GM23338 (cell line): ENCODE results near the gene PRKD1. TPM values are rescaled to one million over a fixed set of nuclear protein-coding genes. Genes with fewer than 3 reads are reported as not detected.

Experiments used
- ATAC-seq: fragments of 200-7000 bp; cut with Tn5 transposase; 3 replicates; pipeline ENCODE4 v1.9.1; 2020
- DNase-seq: peaks from one replicate; pipeline ENCODE4 v3.0.0-alpha.2; 2015; ENCODE audit warnings: low spot score
- H2AFZ ChIP-seq: fragments of 200-600 bp; sonication (generic); 2 replicates; pipeline ENCODE4 v1.8.0; 2016; ENCODE audit warnings: antibody characterized with exemption, mild to moderate bottlenecking, moderate library complexity
- H3F3A ChIP-seq: fragments of 200-600 bp; sonication (generic); replicated peaks from 2 replicates; pipeline ENCODE4 v1.8.0; 2017; ENCODE audit warnings: antibody characterized with exemption, mixed run types, low read depth
- H3K27ac ChIP-seq: fragments of 200-600 bp; sonication (generic); 2 replicates; pipeline ENCODE4 v1.6.1; 2016; ENCODE audit warnings: low read depth
- H3K27me3 ChIP-seq: fragments of 200-600 bp; sonication (generic); 2 replicates; pipeline ENCODE4 v1.8.0; 2016; ENCODE audit warnings: mild to moderate bottlenecking, mixed run types, moderate library complexity; ENCODE audit not compliant: insufficient read depth
- H3K36me3 ChIP-seq: fragments of 200-600 bp; sonication (generic); 2 replicates; pipeline ENCODE4 v1.8.0; 2016; ENCODE audit warnings: mild to moderate bottlenecking; ENCODE audit not compliant: insufficient read depth
- H3K4me1 ChIP-seq: fragments of 200-600 bp; sonication (generic); 2 replicates; pipeline ENCODE4 v1.8.0; 2016; ENCODE audit warnings: mild to moderate bottlenecking, moderate library complexity; ENCODE audit not compliant: insufficient read depth
- H3K4me2 ChIP-seq: fragments of 200-600 bp; sonication (generic); 2 replicates; pipeline ENCODE4 v1.7.1; 2017; ENCODE audit warnings: mixed run types
- H3K4me3 ChIP-seq: fragments of 200-600 bp; sonication (generic); 2 replicates; pipeline ENCODE4 v1.6.1; 2016; ENCODE audit warnings: mixed run types
- H3K79me2 ChIP-seq: fragments of 200-600 bp; sonication (generic); replicated peaks from 2 replicates; pipeline ENCODE4 v1.8.0; 2017; ENCODE audit warnings: mild to moderate bottlenecking; ENCODE audit not compliant: insufficient read depth
- H3K9me2 ChIP-seq: fragments of 200-600 bp; sonication (generic); 2 replicates; pipeline ENCODE4 v1.8.0; 2017; ENCODE audit not compliant: insufficient read depth
- H4K20me1 ChIP-seq: fragments of 200-600 bp; sonication (generic); replicated peaks from 2 replicates; pipeline ENCODE4 v1.8.0; 2017; ENCODE audit warnings: mild to moderate bottlenecking; ENCODE audit not compliant: insufficient read depth
- H3K27ac Mint-ChIP-seq: 2 replicates; pipeline ENCODE4 v1.8.0; 2020; ENCODE audit warnings: inconsistent platforms, mild to moderate bottlenecking, moderate library complexity, mixed read lengths
- H3K27me3 Mint-ChIP-seq: 3 replicates; pipeline ENCODE4 v1.8.0; 2022; ENCODE audit warnings: low read depth, mild to moderate bottlenecking, moderate library complexity, mixed read lengths, inconsistent platforms; ENCODE audit not compliant: insufficient read depth, poor library complexity
- H3K36me3 Mint-ChIP-seq: 3 replicates; pipeline ENCODE4 v1.8.0; 2021; ENCODE audit warnings: low read depth, mild to moderate bottlenecking, inconsistent platforms, moderate library complexity, mixed read lengths
- H3K4me1 Mint-ChIP-seq: 3 replicates; pipeline ENCODE4 v1.8.0; 2020; ENCODE audit warnings: mild to moderate bottlenecking, inconsistent platforms, mixed read lengths
- H3K4me3 Mint-ChIP-seq: 3 replicates; pipeline ENCODE4 v1.8.0; 2021; ENCODE audit warnings: moderate library complexity, mild to moderate bottlenecking, inconsistent platforms, mixed read lengths
- H3K9me3 Mint-ChIP-seq: 3 replicates; pipeline ENCODE4 v1.8.0; 2020; ENCODE audit warnings: moderate library complexity, mild to moderate bottlenecking, inconsistent platforms, mixed read lengths
- CREB1 ChIP-seq: fragments of 250-450 bp; sonication (Bioruptor Pico); IDR thresholded peaks from 2 replicates; pipeline ENCODE4 v1.5.0; 2020; ENCODE audit warnings: low read depth, mild to moderate bottlenecking, moderate library complexity
- ETS1 ChIP-seq: IDR thresholded peaks from 2 replicates; pipeline ENCODE4 v1.6.1; 2016; ENCODE audit warnings: antibody characterized with exemption
- EZH2phosphoT487 ChIP-seq: fragments of 200-600 bp; sonication (generic); IDR thresholded peaks from one replicate; pipeline ENCODE4 v1.8.1; 2018; ENCODE audit warnings: antibody characterized with exemption; ENCODE audit not compliant: unreplicated experiment
- NANOG ChIP-seq: IDR thresholded peaks from 2 replicates; pipeline ENCODE4 v1.6.1; 2016; ENCODE audit warnings: antibody characterized with exemption, borderline replicate concordance
- STAT1 ChIP-seq: IDR thresholded peaks from one replicate; pipeline ENCODE4 v1.6.1; 2016; ENCODE audit warnings: antibody characterized with exemption; ENCODE audit not compliant: unreplicated experiment
- ZNF331 ChIP-seq: fragments of 250-450 bp; sonication (Bioruptor Pico); IDR thresholded peaks from 2 replicates; pipeline ENCODE4 v1.5.0; 2020; ENCODE audit warnings: low read depth, mild to moderate bottlenecking, moderate library complexity
- polyA plus RNA-seq: library from polyadenylated mRNA; unstranded; fragments of >200 nt; fragmentation: Nextera tagmentation; extraction: Ambion mirVana; gene quantifications from 2 replicates; pipeline ENCODE4 v1.2.1, GENCODE V29; 2016
- total RNA-seq: library from RNA; depleted of rRNA; stranded (reverse); fragments of >200 nt; shearing (Covaris generic); gene quantifications from 2 replicates; pipeline ENCODE4 v1.2.3, GENCODE V29; 2014
- TF ChIP-seq, protein P1 (sequence below): fragments of 250-450 bp; sonication (Bioruptor Pico); IDR thresholded peaks from 2 replicates; pipeline ENCODE4 v1.5.0; 2020; ENCODE audit warnings: mild to moderate bottlenecking, moderate library complexity
- TF ChIP-seq, protein P2 (sequence below), 2 experiments: fragments of 200-600 bp in 1 of 2; sonication (generic) in 1 of 2; conservative IDR thresholded peaks; 2 replicates each; pipeline versions ENCODE4 v1.5.1 to v1.6.1; 2016 to 2017; ENCODE audit warnings: antibody characterized with exemption in 2 of 2, low read depth in 2 of 2, mild to moderate bottlenecking in 2 of 2, moderate library complexity in 1 of 2

Gene PRKD1
- total and polyA plus RNA-seq, 2 experiments from 2014 or later: 3.1 to 9.7 TPM

DNA sequence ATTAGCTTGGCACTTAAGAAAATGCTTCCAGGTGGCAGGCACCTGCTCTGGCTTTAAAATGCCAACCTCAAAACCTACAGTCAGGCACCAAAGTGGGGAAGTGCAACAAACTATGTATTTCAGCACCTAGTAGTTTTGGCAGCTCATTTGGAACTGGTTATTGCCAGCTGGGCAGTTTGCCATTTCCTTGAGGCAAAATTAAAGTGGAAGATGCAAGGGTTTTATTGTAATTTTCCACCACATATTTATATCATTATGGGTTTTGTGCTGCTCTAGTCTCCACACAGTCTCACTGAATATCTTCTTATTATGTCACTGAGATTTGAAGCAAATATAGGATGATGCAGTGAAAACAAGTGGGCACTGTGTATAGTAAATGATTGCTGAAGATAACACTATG, 117.0 kb downstream of the PRKD1 start:
- Histone ChIP-seq H3K36me3 (no peaks in the 10 kb centered on the region), H3K4me3 (no peak overlapping the region), H4K20me1 (no peaks in the 10 kb centered on the region), H3K27ac (no peak overlapping the region), H3F3A (no peaks in the 10 kb centered on the region), H3K79me2 (no peaks in the 10 kb centered on the region), H3K9me2 (peaks cover 4% of the 10 kb centered on the region; the same call in 1 of the 2 replicates), H3K4me2 (peak overlapping the region; percentile 3; the same call in 1 of the 2 replicates), H2AFZ (no peak overlapping the region), H3K4me1 (peaks cover 37% of the 10 kb centered on the region), H3K27me3 (no peaks in the 10 kb centered on the region)
- H3K27me3 Mint-ChIP-seq: no peaks in the 10 kb centered on the region
- no peak overlapping the region for H3K4me3 Mint-ChIP-seq
- H3K9me3 Mint-ChIP-seq: no peaks in the 10 kb centered on the region
- TF ChIP-seq ETS1: no peak
- TF ChIP-seq EZH2phosphoT487: no peak
- DNase-seq: no peak
- peaks cover 3% of the 10 kb centered on the region; the same call in 1 of the 3 replicates for H3K36me3 Mint-ChIP-seq
- H3K4me1 Mint-ChIP-seq: peaks cover 28% of the 10 kb centered on the region
- ATAC-seq: no peak
- H3K27ac Mint-ChIP-seq: no peak overlapping the region

DNA sequence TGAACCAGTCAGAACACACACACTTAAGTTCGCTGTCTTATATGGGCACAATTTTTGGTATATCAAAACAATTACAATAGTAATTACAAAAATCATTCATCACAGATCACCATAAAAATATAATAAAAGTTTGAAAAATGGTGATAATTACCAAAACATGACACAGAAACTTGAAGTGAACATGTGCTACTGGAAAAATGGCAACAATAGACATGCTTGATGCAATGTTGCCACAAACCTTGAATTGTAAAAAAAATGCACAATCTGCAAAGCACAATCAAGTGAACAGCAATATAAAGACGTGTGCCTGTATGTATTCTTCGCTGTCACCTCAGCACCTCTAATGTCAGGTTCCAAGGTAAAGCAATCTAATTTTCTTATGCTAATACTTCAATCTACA, 117.6 kb downstream of the PRKD1 start:
- no peak overlapping the region for H2AFZ ChIP-seq
- no peaks in the 10 kb centered on the region for H3K9me3 Mint-ChIP-seq
- H3K27ac Mint-ChIP-seq: no peak overlapping the region
- H3K4me3 ChIP-seq: no peak overlapping the region
- peaks cover 43% of the 10 kb centered on the region for H3K4me1 ChIP-seq
- DNase-seq: no peak
- no peaks in the 10 kb centered on the region for H3F3A ChIP-seq
- no peaks in the 10 kb centered on the region for H3K36me3 ChIP-seq
- no peaks in the 10 kb centered on the region for H3K27me3 Mint-ChIP-seq
- no peaks in the 10 kb centered on the region for H3K27me3 ChIP-seq
- H3K27ac ChIP-seq: no peak overlapping the region
- no peak overlapping the region for H3K4me3 Mint-ChIP-seq
- H3K79me2 ChIP-seq: no peaks in the 10 kb centered on the region
- no peaks in the 10 kb centered on the region for H4K20me1 ChIP-seq
- peaks cover 4% of the 10 kb centered on the region; the same call in 1 of the 2 replicates for H3K9me2 ChIP-seq
- H3K4me2 ChIP-seq: peak overlapping the region; percentile 3; the same call in 1 of the 2 replicates
- ATAC-seq: no peak
- H3K4me1 Mint-ChIP-seq: peaks cover 33% of the 10 kb centered on the region
- H3K36me3 Mint-ChIP-seq: peaks cover 3% of the 10 kb centered on the region; the same call in 1 of the 3 replicates
- TF ChIP-seq, protein P1, sequence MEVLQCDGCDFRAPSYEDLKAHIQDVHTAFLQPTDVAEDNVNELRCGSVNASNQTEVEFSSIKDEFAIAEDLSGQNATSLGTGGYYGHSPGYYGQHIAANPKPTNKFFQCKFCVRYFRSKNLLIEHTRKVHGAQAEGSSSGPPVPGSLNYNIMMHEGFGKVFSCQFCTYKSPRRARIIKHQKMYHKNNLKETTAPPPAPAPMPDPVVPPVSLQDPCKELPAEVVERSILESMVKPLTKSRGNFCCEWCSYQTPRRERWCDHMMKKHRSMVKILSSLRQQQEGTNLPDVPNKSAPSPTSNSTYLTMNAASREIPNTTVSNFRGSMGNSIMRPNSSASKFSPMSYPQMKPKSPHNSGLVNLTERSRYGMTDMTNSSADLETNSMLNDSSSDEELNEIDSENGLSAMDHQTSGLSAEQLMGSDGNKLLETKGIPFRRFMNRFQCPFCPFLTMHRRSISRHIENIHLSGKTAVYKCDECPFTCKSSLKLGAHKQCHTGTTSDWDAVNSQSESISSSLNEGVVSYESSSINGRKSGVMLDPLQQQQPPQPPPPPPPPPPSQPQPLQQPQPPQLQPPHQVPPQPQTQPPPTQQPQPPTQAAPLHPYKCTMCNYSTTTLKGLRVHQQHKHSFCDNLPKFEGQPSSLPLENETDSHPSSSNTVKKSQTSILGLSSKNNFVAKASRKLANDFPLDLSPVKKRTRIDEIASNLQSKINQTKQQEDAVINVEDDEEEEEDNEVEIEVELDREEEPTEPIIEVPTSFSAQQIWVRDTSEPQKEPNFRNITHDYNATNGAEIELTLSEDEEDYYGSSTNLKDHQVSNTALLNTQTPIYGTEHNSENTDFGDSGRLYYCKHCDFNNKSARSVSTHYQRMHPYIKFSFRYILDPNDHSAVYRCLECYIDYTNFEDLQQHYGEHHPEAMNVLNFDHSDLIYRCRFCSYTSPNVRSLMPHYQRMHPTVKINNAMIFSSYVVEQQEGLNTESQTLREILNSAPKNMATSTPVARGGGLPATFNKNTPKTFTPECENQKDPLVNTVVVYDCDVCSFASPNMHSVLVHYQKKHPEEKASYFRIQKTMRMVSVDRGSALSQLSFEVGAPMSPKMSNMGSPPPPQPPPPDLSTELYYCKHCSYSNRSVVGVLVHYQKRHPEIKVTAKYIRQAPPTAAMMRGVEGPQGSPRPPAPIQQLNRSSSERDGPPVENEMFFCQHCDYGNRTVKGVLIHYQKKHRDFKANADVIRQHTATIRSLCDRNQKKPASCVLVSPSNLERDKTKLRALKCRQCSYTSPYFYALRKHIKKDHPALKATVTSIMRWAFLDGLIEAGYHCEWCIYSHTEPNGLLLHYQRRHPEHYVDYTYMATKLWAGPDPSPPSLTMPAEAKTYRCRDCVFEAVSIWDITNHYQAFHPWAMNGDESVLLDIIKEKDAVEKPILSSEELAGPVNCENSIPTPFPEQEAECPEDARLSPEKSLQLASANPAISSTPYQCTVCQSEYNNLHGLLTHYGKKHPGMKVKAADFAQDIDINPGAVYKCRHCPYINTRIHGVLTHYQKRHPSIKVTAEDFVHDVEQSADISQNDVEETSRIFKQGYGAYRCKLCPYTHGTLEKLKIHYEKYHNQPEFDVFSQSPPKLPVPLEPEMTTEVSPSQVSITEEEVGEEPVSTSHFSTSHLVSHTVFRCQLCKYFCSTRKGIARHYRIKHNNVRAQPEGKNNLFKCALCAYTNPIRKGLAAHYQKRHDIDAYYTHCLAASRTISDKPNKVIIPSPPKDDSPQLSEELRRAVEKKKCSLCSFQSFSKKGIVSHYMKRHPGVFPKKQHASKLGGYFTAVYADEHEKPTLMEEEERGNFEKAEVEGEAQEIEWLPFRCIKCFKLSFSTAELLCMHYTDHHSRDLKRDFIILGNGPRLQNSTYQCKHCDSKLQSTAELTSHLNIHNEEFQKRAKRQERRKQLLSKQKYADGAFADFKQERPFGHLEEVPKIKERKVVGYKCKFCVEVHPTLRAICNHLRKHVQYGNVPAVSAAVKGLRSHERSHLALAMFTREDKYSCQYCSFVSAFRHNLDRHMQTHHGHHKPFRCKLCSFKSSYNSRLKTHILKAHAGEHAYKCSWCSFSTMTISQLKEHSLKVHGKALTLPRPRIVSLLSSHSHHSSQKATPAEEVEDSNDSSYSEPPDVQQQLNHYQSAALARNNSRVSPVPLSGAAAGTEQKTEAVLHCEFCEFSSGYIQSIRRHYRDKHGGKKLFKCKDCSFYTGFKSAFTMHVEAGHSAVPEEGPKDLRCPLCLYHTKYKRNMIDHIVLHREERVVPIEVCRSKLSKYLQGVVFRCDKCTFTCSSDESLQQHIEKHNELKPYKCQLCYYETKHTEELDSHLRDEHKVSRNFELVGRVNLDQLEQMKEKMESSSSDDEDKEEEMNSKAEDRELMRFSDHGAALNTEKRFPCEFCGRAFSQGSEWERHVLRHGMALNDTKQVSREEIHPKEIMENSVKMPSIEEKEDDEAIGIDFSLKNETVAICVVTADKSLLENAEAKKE: no peak
- TF ChIP-seq EZH2phosphoT487 (no peak), ETS1 (no peak), NANOG (no peak), STAT1 (no peak), CREB1 (CRISPR knock-in tag) (no peak), ZNF331 (CRISPR knock-in tag) (no peak)
- TF ChIP-seq, protein P2, sequence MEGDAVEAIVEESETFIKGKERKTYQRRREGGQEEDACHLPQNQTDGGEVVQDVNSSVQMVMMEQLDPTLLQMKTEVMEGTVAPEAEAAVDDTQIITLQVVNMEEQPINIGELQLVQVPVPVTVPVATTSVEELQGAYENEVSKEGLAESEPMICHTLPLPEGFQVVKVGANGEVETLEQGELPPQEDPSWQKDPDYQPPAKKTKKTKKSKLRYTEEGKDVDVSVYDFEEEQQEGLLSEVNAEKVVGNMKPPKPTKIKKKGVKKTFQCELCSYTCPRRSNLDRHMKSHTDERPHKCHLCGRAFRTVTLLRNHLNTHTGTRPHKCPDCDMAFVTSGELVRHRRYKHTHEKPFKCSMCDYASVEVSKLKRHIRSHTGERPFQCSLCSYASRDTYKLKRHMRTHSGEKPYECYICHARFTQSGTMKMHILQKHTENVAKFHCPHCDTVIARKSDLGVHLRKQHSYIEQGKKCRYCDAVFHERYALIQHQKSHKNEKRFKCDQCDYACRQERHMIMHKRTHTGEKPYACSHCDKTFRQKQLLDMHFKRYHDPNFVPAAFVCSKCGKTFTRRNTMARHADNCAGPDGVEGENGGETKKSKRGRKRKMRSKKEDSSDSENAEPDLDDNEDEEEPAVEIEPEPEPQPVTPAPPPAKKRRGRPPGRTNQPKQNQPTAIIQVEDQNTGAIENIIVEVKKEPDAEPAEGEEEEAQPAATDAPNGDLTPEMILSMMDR (conservative IDR thresholded peaks at IDR 0.05; ENCODE audit: low read depth in 2 of 2): no peak
